CD8-positive, alpha-beta memory T cell (primary cell): ENCODE results near the gene PAFAH1B1. TPM values are rescaled to one million over a fixed set of nuclear protein-coding genes. Genes with fewer than 3 reads are reported as not detected.

Experiments
- CTCF ChIA-PET: fragments of 350-600 bp; sonication (Branson Sonifier 250); formaldehyde crosslinking; loops from one replicate; lab custom pipeline; 2021; ENCODE audit warnings: antibody characterized with exemption; lab: Charles Lee
- POLR2A ChIA-PET: fragments of 350-600 bp; sonication (Branson Sonifier 250); formaldehyde crosslinking; loops from one replicate; lab custom pipeline; 2021; ENCODE audit warnings: antibody characterized with exemption; lab: Charles Lee
- DNase-seq, 5 donors: peaks; one replicate each; pipeline versions ENCODE4 v3.0.0 to v3.0.0-alpha.2; 2020 to 2022; ENCODE audit warnings: mixed read lengths in 1 of 5
- H3K27ac ChIP-seq: one replicate; pipeline ENCODE4 v1.7.0; 2013; ENCODE audit warnings: low read depth, mild to moderate bottlenecking, low read length, moderate library complexity
- H3K27me3 ChIP-seq: 2 replicates; pipeline ENCODE4 v1.7.0; 2013; ENCODE audit warnings: low read length, mild to moderate bottlenecking; ENCODE audit not compliant: insufficient read depth, poor library complexity, severe bottlenecking
- H3K36me3 ChIP-seq: 2 replicates; pipeline ENCODE4 v1.7.0; 2013; ENCODE audit warnings: mild to moderate bottlenecking, low read length, moderate library complexity; ENCODE audit not compliant: insufficient read depth
- H3K4me1 ChIP-seq: 2 replicates; pipeline ENCODE4 v1.7.0; 2013; ENCODE audit warnings: mild to moderate bottlenecking, low read length, moderate library complexity; ENCODE audit not compliant: insufficient read depth
- H3K4me3 ChIP-seq: 2 replicates; pipeline ENCODE4 v1.7.0; 2013; ENCODE audit warnings: mild to moderate bottlenecking, low read length
- H3K9me3 ChIP-seq: 2 replicates; pipeline ENCODE4 v1.7.0; 2013; ENCODE audit warnings: mild to moderate bottlenecking, low read length
- H3K27ac Mint-ChIP-seq, 8 donors: one replicate each; pipeline ENCODE4 v1.8.0; 2020 to 2021; ENCODE audit warnings: mixed read lengths in 8 of 8, mild to moderate bottlenecking in 6 of 8, inconsistent platforms in 3 of 8, moderate library complexity in 3 of 8
- H3K27me3 Mint-ChIP-seq, 2 donors: one replicate each; pipeline ENCODE4 v1.8.0; 2020 to 2021; ENCODE audit warnings: mixed read lengths in 2 of 2, mild to moderate bottlenecking in 1 of 2, moderate library complexity in 1 of 2
- H3K36me3 Mint-ChIP-seq, 3 donors: one replicate each; pipeline ENCODE4 v1.8.0; 2020 to 2021; ENCODE audit warnings: mixed read lengths in 3 of 3, inconsistent platforms in 1 of 3, mild to moderate bottlenecking in 1 of 3
- H3K4me1 Mint-ChIP-seq, 3 donors: one replicate each; pipeline ENCODE4 v1.8.0; 2020 to 2021; ENCODE audit warnings: mixed read lengths in 3 of 3, inconsistent platforms in 1 of 3, mild to moderate bottlenecking in 1 of 3
- H3K4me3 Mint-ChIP-seq, 7 donors: one replicate each; pipeline ENCODE4 v1.8.0; 2020 to 2021; ENCODE audit warnings: mixed read lengths in 7 of 7, mild to moderate bottlenecking in 6 of 7, moderate library complexity in 4 of 7, inconsistent platforms in 2 of 7
- H3K9me3 Mint-ChIP-seq, 5 donors: one replicate each; pipeline ENCODE4 v1.8.0; 2020 to 2022; ENCODE audit warnings: mixed read lengths in 5 of 5, mild to moderate bottlenecking in 3 of 5, moderate library complexity in 2 of 5, inconsistent platforms in 1 of 5
- polyA plus RNA-seq: library from polyadenylated mRNA; unstranded; fragments of 300-500 nt; fragmentation: Illumina TruSeq; gene quantifications from one replicate; pipeline ENCODE4 v1.2.3, GENCODE V29; 2021
- total RNA-seq, 2 experiments: library from RNA; stranded (reverse); gene quantifications; one replicate each; pipeline ENCODE4 v1.2.3, GENCODE V29; 2021

Gene PAFAH1B1
- total and polyA plus RNA-seq, 3 experiments from 2014 or later: 13.2 to 168 (median 159) TPM

DNA sequence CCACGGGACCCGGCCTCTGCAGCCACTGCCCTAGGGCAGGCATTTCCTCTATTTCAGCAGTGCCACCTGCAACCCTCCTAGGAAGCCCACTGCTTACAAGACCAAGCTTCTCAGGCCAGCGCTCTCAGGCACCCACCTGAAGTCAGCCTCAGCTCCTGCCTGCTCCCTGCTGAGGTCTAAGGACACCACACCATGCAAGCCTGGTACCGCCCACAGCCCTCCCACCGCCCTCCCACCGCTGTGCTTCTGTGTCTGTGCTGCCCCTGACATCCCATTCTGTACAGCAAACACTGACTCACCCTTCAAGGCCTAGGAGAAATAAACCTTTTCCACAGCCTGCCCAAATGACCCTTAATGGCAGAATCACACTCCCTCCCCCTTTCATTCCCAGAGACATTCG, 111.8 kb downstream of the PAFAH1B1 start:
- Mint-ChIP-seq H3K4me1 (peaks cover 26 to 32% (median 27%) of the 10 kb centered on the region in 3 donors), H3K27ac (peak overlapping the region in 6 of 8 donors; percentile 3 to 65 (median 35)), H3K27me3 (no peaks in the 10 kb centered on the region), H3K4me3 (peak overlapping the region in 2 of 7 donors; percentile 9 to 15), H3K36me3 (peaks cover 0 to 43% (median 0%) of the 10 kb centered on the region in 3 donors), H3K9me3 (no peaks in the 10 kb centered on the region)
- Histone ChIP-seq H3K36me3 (no peaks in the 10 kb centered on the region), H3K9me3 (no peaks in the 10 kb centered on the region), H3K27me3 (no peaks in the 10 kb centered on the region), H3K27ac (no peak overlapping the region), H3K4me1 (peaks cover 15% of the 10 kb centered on the region), H3K4me3 (no peak overlapping the region)
- POLR2A ChIA-PET: no interaction called here
- DNase-seq: no peak
- CTCF ChIA-PET: no interaction called here

- POLR2A ChIA-PET: interaction anchor here (0.5 kb wide), 1 partner anchor 23 kb away, joined by 5 read pairs; no protein-coding TSS in a partner anchor
- CTCF ChIA-PET: no interaction called here
- Mint-ChIP-seq H3K4me3 (peak overlapping the region in 2 of 7 donors; percentile 9 to 36), H3K4me1 (peaks cover 32 to 40% (median 34%) of the 10 kb centered on the region in 3 donors), H3K36me3 (peaks cover 0 to 38% (median 0%) of the 10 kb centered on the region in 3 donors), H3K27ac (peak overlapping the region in 5 of 8 donors; percentile 3 to 96 (median 53)), H3K27me3 (no peaks in the 10 kb centered on the region), H3K9me3 (no peaks in the 10 kb centered on the region)
- peaks cover 22% of the 10 kb centered on the region for H3K4me1 ChIP-seq
- H3K9me3 ChIP-seq: no peaks in the 10 kb centered on the region
- no peak for DNase-seq
- no peaks in the 10 kb centered on the region for H3K27me3 ChIP-seq
- no peak overlapping the region for H3K27ac ChIP-seq
- H3K36me3 ChIP-seq: no peaks in the 10 kb centered on the region
- H3K4me3 ChIP-seq: no peak overlapping the region
These were observed 112.7 kb downstream of the PAFAH1B1 start for GRCh38 chr17:2705888-2706795.

DNA sequence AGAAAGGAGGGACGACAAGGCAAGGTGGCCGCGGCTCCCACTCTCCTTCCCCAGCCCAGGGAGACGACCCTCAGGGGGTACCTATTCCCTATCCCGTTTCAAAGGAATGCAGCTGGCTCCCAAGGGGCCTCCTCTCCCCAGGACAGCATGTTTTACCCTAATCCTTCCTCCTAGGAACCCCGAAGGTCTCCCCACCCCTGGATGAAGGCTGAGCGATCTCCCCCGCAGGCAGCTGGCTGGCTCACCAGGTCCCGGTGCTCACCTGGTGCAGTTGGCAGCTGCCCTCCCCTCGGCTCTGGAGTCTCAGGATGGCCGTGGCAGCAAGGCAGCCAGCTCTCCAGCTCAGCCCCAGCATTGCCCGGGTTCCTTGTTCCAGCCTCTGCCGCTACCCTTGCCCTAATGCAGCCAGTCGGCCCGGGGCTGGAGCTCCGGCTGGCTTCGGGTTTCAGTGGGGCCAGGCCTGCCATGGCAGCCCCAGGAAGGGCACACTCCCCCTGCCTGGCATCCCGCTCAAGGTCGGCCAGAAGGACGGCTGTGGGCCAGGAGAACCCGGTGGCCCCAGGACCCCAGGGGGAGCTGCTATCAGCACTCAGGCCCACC, 113.6 kb downstream of the PAFAH1B1 start:
- ChIA-PET POLR2A (no interaction called here), CTCF (interaction anchor here (1.4 kb wide), 1 partner anchor 25 kb away, joined by 4 read pairs; no protein-coding TSS in a partner anchor)
- H3K27me3 Mint-ChIP-seq: no peaks in the 10 kb centered on the region
- no peak for DNase-seq
- Histone ChIP-seq H3K4me1 (peaks cover 23% of the 10 kb centered on the region), H3K9me3 (no peaks in the 10 kb centered on the region), H3K4me3 (no peak overlapping the region), H3K27me3 (no peaks in the 10 kb centered on the region), H3K36me3 (no peaks in the 10 kb centered on the region), H3K27ac (no peak overlapping the region)
- peak overlapping the region in 2 of 8 donors; percentile 56 to 96 for H3K27ac Mint-ChIP-seq
- H3K4me1 Mint-ChIP-seq: peaks cover 33 to 41% (median 34%) of the 10 kb centered on the region in 3 donors
- no peak overlapping the region for H3K4me3 Mint-ChIP-seq
- peaks cover 0 to 34% (median 0%) of the 10 kb centered on the region in 3 donors for H3K36me3 Mint-ChIP-seq
- no peaks in the 10 kb centered on the region for H3K9me3 Mint-ChIP-seq

- H3K4me1 ChIP-seq: peaks cover 29% of the 10 kb centered on the region
- ChIA-PET CTCF (interaction anchor here (1.4 kb wide), 1 partner anchor 26 kb away, joined by 4 read pairs; no protein-coding TSS in a partner anchor), POLR2A (no interaction called here)
- DNase-seq: no peak
- no peak overlapping the region for H3K4me3 ChIP-seq
- Mint-ChIP-seq H3K4me3 (peak overlapping the region in 3 of 7 donors; percentile 20 to 95 (median 69)), H3K27me3 (no peaks in the 10 kb centered on the region), H3K9me3 (no peaks in the 10 kb centered on the region), H3K4me1 (peaks cover 39 to 49% (median 41%) of the 10 kb centered on the region in 3 donors), H3K27ac (peak overlapping the region in 4 of 8 donors; percentile 32 to 92 (median 52)), H3K36me3 (peaks cover 0 to 24% (median 0%) of the 10 kb centered on the region in 3 donors)
- no peaks in the 10 kb centered on the region for H3K9me3 ChIP-seq
- H3K36me3 ChIP-seq: no peaks in the 10 kb centered on the region
- H3K27me3 ChIP-seq: no peaks in the 10 kb centered on the region
- H3K27ac ChIP-seq: no peak overlapping the region
These were observed 114.5 kb downstream of the PAFAH1B1 start for GRCh38 chr17:2707721-2708584.

- Histone ChIP-seq H3K4me3 (no peak overlapping the region), H3K36me3 (no peaks in the 10 kb centered on the region), H3K27me3 (no peaks in the 10 kb centered on the region), H3K4me1 (peaks cover 29% of the 10 kb centered on the region), H3K9me3 (no peaks in the 10 kb centered on the region), H3K27ac (no peak overlapping the region)
- Mint-ChIP-seq H3K9me3 (no peaks in the 10 kb centered on the region), H3K27me3 (no peaks in the 10 kb centered on the region), H3K36me3 (peaks cover 0 to 17% (median 0%) of the 10 kb centered on the region in 3 donors), H3K4me3 (peak overlapping the region; percentile 29 to 95 (median 54)), H3K4me1 (peaks cover 39 to 49% (median 41%) of the 10 kb centered on the region in 3 donors), H3K27ac (peak overlapping the region in 4 of 8 donors; percentile 55 to 92 (median 74))
- DNase-seq: no peak
- ChIA-PET CTCF (no interaction called here), POLR2A (no interaction called here)
These were observed 115.2 kb downstream of the PAFAH1B1 start for GRCh38 chr17:2708585-2709182.

- no peak overlapping the region for H3K27ac ChIP-seq
- no peak for DNase-seq
- no peaks in the 10 kb centered on the region for H3K36me3 ChIP-seq
- H3K27ac Mint-ChIP-seq: peak overlapping the region in 7 of 8 donors; percentile 50 to 92 (median 72)
- peak overlapping the region; percentile 29 to 95 (median 89) for H3K4me3 Mint-ChIP-seq
- no peak overlapping the region for H3K4me3 ChIP-seq
- no peaks in the 10 kb centered on the region for H3K27me3 Mint-ChIP-seq
- H3K9me3 Mint-ChIP-seq: no peaks in the 10 kb centered on the region
- ChIA-PET CTCF (interaction anchor here (0.7 kb wide), 1 partner anchor 305 kb away, joined by 3 read pairs; no protein-coding TSS in a partner anchor), POLR2A (no interaction called here)
- H3K9me3 ChIP-seq: no peaks in the 10 kb centered on the region
- H3K27me3 ChIP-seq: no peaks in the 10 kb centered on the region
- H3K4me1 Mint-ChIP-seq: peaks cover 39 to 49% (median 41%) of the 10 kb centered on the region in 3 donors
- H3K4me1 ChIP-seq: peaks cover 29% of the 10 kb centered on the region
- H3K36me3 Mint-ChIP-seq: peaks cover 0 to 12% (median 0%) of the 10 kb centered on the region in 3 donors
These were observed 115.8 kb downstream of the PAFAH1B1 start for GRCh38 chr17:2709183-2709661.
